ENCODE measurements around the gene POLR3GL. TPM values are rescaled to one million over a fixed set of nuclear protein-coding genes. Genes with fewer than 3 reads are reported as not detected.

Gene POLR3GL
- total and polyA plus RNA-seq, 10 of the 15 experiments (the other 5 are each of a cell fraction or from before 2014, with no cell fraction given), result 12.8 to 47.0 (median 26.6) TPM

- TF ChIP-seq, protein P1, sequence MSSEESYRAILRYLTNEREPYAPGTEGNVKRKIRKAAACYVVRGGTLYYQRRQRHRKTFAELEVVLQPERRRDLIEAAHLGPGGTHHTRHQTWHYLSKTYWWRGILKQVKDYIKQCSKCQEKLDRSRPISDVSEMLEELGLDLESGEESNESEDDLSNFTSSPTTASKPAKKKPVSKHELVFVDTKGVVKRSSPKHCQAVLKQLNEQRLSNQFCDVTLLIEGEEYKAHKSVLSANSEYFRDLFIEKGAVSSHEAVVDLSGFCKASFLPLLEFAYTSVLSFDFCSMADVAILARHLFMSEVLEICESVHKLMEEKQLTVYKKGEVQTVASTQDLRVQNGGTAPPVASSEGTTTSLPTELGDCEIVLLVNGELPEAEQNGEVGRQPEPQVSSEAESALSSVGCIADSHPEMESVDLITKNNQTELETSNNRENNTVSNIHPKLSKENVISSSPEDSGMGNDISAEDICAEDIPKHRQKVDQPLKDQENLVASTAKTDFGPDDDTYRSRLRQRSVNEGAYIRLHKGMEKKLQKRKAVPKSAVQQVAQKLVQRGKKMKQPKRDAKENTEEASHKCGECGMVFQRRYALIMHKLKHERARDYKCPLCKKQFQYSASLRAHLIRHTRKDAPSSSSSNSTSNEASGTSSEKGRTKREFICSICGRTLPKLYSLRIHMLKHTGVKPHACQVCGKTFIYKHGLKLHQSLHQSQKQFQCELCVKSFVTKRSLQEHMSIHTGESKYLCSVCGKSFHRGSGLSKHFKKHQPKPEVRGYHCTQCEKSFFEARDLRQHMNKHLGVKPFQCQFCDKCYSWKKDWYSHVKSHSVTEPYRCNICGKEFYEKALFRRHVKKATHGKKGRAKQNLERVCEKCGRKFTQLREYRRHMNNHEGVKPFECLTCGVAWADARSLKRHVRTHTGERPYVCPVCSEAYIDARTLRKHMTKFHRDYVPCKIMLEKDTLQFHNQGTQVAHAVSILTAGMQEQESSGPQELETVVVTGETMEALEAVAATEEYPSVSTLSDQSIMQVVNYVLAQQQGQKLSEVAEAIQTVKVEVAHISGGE (CRISPR knock-in tag; IDR thresholded peaks at IDR 0.05), result no peak
- TF ChIP-seq STAT1 (conservative IDR thresholded peaks at IDR 0.05) (no peak), MTA3 (IDR thresholded peaks at IDR 0.05; ENCODE audit: borderline replicate concordance, low read length) (peak; percentile 73; the same call in 1 of the 2 replicates), BMI1 (IDR thresholded peaks at IDR 0.05; ENCODE audit: borderline replicate concordance) (no peak; the same call in 1 of the 2 replicates), ZBED1 (IDR thresholded peaks at IDR 0.05; ENCODE audit: borderline replicate concordance) (peak; percentile 93), TARDBP (IDR thresholded peaks at IDR 0.05; ENCODE audit: borderline replicate concordance) (no peak), HSF1 (IDR thresholded peaks at IDR 0.05; ENCODE audit: low read depth, low read length) (no peak), EED (IDR thresholded peaks at IDR 0.05; ENCODE audit: low read depth) (peak; percentile 93), IKZF2 (IDR thresholded peaks at IDR 0.05) (peak; percentile 91), JUND (IDR thresholded peaks at IDR 0.05; ENCODE audit: low read depth, low read length) (0 out of 2 replicates have a peak, but pooled peaks have one; percentile 27), PML (IDR thresholded peaks at IDR 0.05; ENCODE audit: low read length) (peak; percentile 100), KAT2A (conservative IDR thresholded peaks at IDR 0.05; ENCODE audit: control insufficient read depth, low read depth, low read length) (no peak), SMC3 (IDR thresholded peaks at IDR 0.05; ENCODE audit: borderline replicate concordance, low read length) (no peak), CBFB (IDR thresholded peaks at IDR 0.05; ENCODE audit: low read depth) (peak; percentile 99), SPI1 (IDR thresholded peaks at IDR 0.05; ENCODE audit: borderline replicate concordance, insufficient read depth, low read depth, low read length) (no peak), PAX8 (IDR thresholded peaks at IDR 0.05) (no peak), FOXK2 (IDR thresholded peaks at IDR 0.05) (peak; percentile 95), NKRF (conservative IDR thresholded peaks at IDR 0.05) (no peak)
- TF ChIP-seq, protein P2, sequence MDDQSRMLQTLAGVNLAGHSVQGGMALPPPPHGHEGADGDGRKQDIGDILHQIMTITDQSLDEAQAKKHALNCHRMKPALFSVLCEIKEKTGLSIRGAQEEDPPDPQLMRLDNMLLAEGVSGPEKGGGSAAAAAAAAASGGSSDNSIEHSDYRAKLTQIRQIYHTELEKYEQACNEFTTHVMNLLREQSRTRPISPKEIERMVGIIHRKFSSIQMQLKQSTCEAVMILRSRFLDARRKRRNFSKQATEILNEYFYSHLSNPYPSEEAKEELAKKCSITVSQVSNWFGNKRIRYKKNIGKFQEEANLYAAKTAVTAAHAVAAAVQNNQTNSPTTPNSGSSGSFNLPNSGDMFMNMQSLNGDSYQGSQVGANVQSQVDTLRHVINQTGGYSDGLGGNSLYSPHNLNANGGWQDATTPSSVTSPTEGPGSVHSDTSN (IDR thresholded peaks at IDR 0.05; ENCODE audit: insufficient replicate concordance, low read depth, low read length), result no peak
- TF ChIP-seq, protein P3, sequence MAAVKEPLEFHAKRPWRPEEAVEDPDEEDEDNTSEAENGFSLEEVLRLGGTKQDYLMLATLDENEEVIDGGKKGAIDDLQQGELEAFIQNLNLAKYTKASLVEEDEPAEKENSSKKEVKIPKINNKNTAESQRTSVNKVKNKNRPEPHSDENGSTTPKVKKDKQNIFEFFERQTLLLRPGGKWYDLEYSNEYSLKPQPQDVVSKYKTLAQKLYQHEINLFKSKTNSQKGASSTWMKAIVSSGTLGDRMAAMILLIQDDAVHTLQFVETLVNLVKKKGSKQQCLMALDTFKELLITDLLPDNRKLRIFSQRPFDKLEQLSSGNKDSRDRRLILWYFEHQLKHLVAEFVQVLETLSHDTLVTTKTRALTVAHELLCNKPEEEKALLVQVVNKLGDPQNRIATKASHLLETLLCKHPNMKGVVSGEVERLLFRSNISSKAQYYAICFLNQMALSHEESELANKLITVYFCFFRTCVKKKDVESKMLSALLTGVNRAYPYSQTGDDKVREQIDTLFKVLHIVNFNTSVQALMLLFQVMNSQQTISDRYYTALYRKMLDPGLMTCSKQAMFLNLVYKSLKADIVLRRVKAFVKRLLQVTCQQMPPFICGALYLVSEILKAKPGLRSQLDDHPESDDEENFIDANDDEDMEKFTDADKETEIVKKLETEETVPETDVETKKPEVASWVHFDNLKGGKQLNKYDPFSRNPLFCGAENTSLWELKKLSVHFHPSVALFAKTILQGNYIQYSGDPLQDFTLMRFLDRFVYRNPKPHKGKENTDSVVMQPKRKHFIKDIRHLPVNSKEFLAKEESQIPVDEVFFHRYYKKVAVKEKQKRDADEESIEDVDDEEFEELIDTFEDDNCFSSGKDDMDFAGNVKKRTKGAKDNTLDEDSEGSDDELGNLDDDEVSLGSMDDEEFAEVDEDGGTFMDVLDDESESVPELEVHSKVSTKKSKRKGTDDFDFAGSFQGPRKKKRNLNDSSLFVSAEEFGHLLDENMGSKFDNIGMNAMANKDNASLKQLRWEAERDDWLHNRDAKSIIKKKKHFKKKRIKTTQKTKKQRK (IDR thresholded peaks at IDR 0.05; ENCODE audit: low read depth, low read length), result no peak
These were observed 32.0 kb downstream of the POLR3GL start, which contains the start of gene TXNIP (continued) for GRCh38 chr1:145996433-145997015.

All from GM12878 (cell line).